ENCODE measurements around the gene RRAS. TPM values are rescaled to one million over a fixed set of nuclear protein-coding genes. Genes with fewer than 3 reads are reported as not detected.

RRAS gene
- total RNA-seq, 4 donors from 2014 or later = 24.0 to 44.5 (median 28.8) TPM

DNA sequence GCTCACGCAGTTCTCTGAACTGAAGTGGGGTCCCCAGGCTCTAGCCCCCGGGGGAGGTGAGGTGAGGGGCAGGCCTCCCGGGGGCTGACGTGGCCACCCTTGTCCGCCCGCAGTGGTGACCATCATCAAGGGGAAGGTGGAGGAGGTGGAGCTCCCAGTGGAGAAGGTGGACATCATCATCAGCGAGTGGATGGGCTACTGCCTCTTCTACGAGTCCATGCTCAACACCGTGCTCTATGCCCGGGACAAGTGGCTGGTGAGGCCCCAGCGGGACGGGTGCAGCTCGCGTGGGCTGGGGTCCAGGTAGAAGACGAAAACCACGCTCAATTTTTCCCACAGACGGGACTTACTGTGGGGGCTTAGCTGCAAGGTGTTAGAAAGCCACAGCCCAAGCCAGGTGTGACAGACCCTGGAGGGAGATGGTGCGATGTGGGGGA lies 43.9 kb upstream of the RRAS start:
- WGBS, 2 donors = 87 to 92% methylated on average over 13 to 18 of the region's 18 CpGs
- no peak overlapping the region for H3K4me3 ChIP-seq (replicated peaks in 1 of 3)
- DNase-seq = no peak
- H3K9me3 ChIP-seq = no peaks in the 10 kb centered on the region
- peaks cover 0 to 13% of the 10 kb centered on the region in 2 donors for H3K4me1 ChIP-seq
- TF ChIP-seq, protein P1, sequence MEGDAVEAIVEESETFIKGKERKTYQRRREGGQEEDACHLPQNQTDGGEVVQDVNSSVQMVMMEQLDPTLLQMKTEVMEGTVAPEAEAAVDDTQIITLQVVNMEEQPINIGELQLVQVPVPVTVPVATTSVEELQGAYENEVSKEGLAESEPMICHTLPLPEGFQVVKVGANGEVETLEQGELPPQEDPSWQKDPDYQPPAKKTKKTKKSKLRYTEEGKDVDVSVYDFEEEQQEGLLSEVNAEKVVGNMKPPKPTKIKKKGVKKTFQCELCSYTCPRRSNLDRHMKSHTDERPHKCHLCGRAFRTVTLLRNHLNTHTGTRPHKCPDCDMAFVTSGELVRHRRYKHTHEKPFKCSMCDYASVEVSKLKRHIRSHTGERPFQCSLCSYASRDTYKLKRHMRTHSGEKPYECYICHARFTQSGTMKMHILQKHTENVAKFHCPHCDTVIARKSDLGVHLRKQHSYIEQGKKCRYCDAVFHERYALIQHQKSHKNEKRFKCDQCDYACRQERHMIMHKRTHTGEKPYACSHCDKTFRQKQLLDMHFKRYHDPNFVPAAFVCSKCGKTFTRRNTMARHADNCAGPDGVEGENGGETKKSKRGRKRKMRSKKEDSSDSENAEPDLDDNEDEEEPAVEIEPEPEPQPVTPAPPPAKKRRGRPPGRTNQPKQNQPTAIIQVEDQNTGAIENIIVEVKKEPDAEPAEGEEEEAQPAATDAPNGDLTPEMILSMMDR (IDR thresholded peaks at IDR 0.05) = no peak
- no peak for TF ChIP-seq POLR2A (IDR thresholded peaks at IDR 0.05)
- H3K36me3 ChIP-seq = peaks cover 42 to 60% of the 10 kb centered on the region in 2 donors
- H3K27me3 ChIP-seq = no peaks in the 10 kb centered on the region
- intact Hi-C loops (cut with DNase I) = no loop called here
- H3K27ac ChIP-seq = no peak overlapping the region

DNA sequence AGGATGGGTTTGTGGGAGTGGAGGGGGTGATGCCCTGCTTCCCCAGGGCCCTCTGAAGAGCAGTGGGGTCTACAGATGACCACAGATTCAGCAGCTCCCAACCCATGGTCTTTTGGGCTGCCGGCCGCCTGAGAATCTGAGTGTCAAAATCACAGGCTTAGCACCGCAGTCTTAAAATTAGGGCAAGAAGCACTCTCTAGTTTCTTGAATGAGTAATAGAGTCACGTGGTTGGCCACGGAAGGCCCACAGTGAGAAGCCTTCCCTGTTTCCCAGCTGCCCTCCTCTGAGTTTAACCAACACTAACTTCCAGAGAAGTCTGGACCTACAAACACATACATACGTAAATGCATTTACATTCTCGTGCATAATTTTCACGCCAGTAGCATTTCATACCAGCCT lies 42.3 kb upstream of the RRAS start:
- H3K27me3 ChIP-seq = no peaks in the 10 kb centered on the region
- peaks cover 42 to 54% of the 10 kb centered on the region in 2 donors for H3K36me3 ChIP-seq
- TF ChIP-seq POLR2A (IDR thresholded peaks at IDR 0.05) = no peak
- TF ChIP-seq, protein P1 (IDR thresholded peaks at IDR 0.05) = no peak
- no peak overlapping the region for H3K4me3 ChIP-seq (replicated peaks in 1 of 3)
- 90 to 92% methylated on average over 8 of the region's 8 CpGs for WGBS, 2 donors
- no peak overlapping the region for H3K27ac ChIP-seq
- no peaks in the 10 kb centered on the region for H3K9me3 ChIP-seq
- H3K4me1 ChIP-seq = peaks cover 9 to 23% of the 10 kb centered on the region in 2 donors
- intact Hi-C loops (cut with DNase I) = no loop called here
- DNase-seq = no peak

DNA sequence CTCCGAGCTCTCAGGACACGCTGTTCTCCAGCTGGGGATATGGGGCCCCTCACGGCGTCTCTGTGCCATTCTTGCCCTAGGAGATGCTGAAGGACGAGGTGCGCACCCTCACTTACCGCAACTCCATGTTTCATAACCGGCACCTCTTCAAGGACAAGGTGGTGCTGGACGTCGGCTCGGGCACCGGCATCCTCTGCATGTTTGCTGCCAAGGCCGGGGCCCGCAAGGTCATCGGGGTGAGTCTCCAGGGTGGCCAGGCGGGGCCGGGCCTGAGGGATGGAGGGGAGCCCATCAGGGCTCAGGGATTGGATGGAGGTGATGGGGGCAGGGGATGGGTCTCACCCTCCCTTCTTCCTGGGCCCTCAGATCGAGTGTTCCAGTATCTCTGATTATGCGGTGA lies 41.9 kb upstream of the RRAS start:
- Histone ChIP-seq H3K27ac (no peak overlapping the region), H3K4me3 (replicated peaks in 1 of 3) (no peak overlapping the region), H3K9me3 (no peaks in the 10 kb centered on the region), H3K4me1 (peaks cover 9 to 23% of the 10 kb centered on the region in 2 donors), H3K27me3 (no peaks in the 10 kb centered on the region), H3K36me3 (peaks cover 42 to 49% of the 10 kb centered on the region in 2 donors)
- WGBS, 2 donors = 90 to 96% methylated on average over 17 to 19 of the region's 19 CpGs
- intact Hi-C loops (cut with DNase I) = no loop called here
- TF ChIP-seq, protein P1 (IDR thresholded peaks at IDR 0.05) = no peak
- no peak for TF ChIP-seq POLR2A (IDR thresholded peaks at IDR 0.05)
- DNase-seq = no peak

DNA sequence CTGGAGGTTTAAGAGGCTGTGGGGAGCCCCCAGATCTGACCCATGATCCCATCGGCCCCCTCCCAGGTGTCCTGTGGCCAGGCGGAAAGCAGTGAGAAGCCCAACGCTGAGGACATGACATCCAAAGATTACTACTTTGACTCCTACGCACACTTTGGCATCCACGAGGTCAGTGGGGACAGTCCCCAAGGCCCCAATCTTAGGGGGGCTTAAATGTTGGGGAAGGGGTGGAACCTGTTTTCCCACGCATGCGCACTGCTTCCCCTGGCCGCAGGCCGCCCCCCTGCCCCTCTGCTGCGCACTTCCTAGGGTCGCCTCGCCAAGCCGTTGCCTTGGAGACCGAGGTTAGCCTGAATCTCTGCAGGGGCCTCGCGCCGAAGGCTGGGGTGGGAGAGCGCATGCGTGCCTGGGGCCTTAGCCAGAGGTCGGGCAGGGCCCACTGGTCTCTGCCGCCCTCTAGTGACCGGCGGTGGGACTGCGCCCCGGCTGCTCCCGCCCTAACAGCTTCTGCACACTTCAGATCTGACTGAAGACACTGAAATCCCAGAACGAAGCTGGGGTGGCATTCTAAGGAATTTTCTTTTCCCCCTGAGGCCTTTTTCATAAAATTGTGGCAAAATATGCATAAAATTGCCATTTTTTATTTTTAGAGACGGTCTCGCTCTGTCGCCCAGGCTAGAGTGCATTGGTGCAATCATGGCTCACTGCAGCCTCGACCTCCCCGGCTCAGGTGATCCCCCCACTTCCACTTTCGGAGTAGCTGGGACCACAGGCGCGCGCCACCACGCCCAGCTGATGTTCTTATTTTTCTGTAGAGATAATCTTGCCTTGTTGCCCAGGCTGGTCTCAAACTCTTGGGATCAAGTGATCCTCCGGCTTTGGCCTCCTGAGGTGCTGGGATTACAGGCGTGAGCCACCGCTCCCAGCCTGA lies 40.7 kb upstream of the RRAS start:
- no peak overlapping the region for H3K4me3 ChIP-seq (replicated peaks in 1 of 3)

More for the DNA sequence above, 40.7 kb upstream of the RRAS start:
- peak; percentile 87 to 88 for DNase-seq
- WGBS, 2 donors = 47 to 49% methylated on average over 26 to 28 of the region's 40 CpGs
- TF ChIP-seq, protein P1 (IDR thresholded peaks at IDR 0.05) = peak; percentile 92 to 100 (median 99)
- TF ChIP-seq POLR2A (IDR thresholded peaks at IDR 0.05) = no peak
- H3K4me1 ChIP-seq = peaks cover 9 to 28% of the 10 kb centered on the region in 2 donors
- H3K36me3 ChIP-seq = peaks cover 34 to 40% of the 10 kb centered on the region in 2 donors
- no peaks in the 10 kb centered on the region for H3K9me3 ChIP-seq
- no peaks in the 10 kb centered on the region for H3K27me3 ChIP-seq
- peak overlapping the region in 2 of 3 donors; percentile 31 to 46 for H3K27ac ChIP-seq
- intact Hi-C loops (cut with DNase I) = no loop called here

All from thyroid gland (tissue), 4 donors.